GM06990 (cell line): Measurements from ENCODE around the gene TEKT5.

ENCODE experiments used
- DNase-seq: peaks from one replicate; pipeline ENCODE4 v3.0.0-alpha.2; 2011; ENCODE audit not compliant: insufficient read length; ENCODE audit errors: extremely low read depth
- H3K27me3 ChIP-seq: replicated peaks from 2 replicates; pipeline ENCODE4 v1.6.0; 2011; ENCODE audit warnings: low read length; ENCODE audit not compliant: control insufficient read depth, insufficient read depth
- H3K36me3 ChIP-seq: 2 replicates; pipeline ENCODE4 v1.5.1; 2011; ENCODE audit warnings: low read length; ENCODE audit not compliant: control insufficient read depth, insufficient read depth
- H3K4me3 ChIP-seq: replicated peaks from 2 replicates; pipeline ENCODE4 v1.5.1; 2011; ENCODE audit warnings: low read depth, mild to moderate bottlenecking, control low read depth, low read length
- TF ChIP-seq, protein P1 (sequence below): IDR thresholded peaks from 2 replicates; pipeline ENCODE4 v1.5.1; 2011; ENCODE audit warnings: low read length, control low read depth, mild to moderate bottlenecking, inconsistent platforms; ENCODE audit not compliant: insufficient read depth, poor library complexity, severe bottlenecking

The TEKT5 gene

DNA sequence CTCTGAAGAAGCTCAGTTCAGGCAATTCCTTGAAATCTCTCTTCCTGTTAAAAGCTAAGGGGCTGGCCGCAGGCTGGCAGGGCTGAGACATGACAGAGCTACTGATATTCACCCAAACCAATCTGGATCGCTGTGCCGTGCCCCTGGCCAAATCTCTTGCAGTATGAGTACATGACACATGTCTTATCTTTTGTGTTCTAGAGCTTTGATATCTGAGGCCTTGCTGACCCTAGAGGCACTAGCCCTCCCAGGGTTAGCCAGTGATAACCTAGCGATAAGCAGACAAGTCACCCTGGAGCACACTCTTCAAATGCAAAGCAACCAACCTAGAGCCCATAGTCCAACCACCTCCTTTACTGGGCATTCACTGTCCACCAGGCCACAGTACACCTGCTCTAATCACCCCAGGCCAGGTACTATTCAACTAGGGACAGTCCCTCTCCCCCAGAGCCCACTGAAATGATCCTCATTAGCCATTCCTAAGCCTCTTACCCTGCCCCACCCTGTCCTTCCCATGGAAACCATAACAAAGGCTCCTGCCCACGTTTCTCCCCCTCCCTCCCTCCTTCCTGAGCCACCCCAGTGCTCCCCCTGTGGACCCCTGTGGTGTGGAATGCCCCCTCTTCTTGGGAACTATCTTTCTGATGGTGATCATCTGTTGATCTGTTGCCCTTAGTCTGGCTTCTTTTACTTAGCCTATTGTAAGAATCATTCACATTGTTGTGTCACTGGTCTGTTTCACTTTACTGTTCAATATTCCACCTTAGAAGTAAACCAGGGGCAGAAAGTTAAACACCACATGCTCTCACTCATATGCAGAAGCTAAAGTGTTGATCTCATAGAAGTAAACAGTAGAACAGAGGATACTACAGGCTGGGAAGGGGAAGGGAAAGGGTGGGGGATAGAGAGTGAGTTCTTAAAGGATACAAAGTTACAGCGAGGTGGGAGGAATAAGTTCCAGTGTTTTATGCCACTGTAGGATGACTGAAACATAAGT is 52.5 kb downstream of the TEKT5 start:
- TF ChIP-seq, protein P1, sequence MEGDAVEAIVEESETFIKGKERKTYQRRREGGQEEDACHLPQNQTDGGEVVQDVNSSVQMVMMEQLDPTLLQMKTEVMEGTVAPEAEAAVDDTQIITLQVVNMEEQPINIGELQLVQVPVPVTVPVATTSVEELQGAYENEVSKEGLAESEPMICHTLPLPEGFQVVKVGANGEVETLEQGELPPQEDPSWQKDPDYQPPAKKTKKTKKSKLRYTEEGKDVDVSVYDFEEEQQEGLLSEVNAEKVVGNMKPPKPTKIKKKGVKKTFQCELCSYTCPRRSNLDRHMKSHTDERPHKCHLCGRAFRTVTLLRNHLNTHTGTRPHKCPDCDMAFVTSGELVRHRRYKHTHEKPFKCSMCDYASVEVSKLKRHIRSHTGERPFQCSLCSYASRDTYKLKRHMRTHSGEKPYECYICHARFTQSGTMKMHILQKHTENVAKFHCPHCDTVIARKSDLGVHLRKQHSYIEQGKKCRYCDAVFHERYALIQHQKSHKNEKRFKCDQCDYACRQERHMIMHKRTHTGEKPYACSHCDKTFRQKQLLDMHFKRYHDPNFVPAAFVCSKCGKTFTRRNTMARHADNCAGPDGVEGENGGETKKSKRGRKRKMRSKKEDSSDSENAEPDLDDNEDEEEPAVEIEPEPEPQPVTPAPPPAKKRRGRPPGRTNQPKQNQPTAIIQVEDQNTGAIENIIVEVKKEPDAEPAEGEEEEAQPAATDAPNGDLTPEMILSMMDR: no peak
- no peak overlapping the region for H3K4me3 ChIP-seq
- H3K27me3 ChIP-seq: no peaks in the 10 kb centered on the region; the same call in 1 of the 2 replicates
- H3K36me3 ChIP-seq: no peaks in the 10 kb centered on the region
- no peak for DNase-seq

DNA sequence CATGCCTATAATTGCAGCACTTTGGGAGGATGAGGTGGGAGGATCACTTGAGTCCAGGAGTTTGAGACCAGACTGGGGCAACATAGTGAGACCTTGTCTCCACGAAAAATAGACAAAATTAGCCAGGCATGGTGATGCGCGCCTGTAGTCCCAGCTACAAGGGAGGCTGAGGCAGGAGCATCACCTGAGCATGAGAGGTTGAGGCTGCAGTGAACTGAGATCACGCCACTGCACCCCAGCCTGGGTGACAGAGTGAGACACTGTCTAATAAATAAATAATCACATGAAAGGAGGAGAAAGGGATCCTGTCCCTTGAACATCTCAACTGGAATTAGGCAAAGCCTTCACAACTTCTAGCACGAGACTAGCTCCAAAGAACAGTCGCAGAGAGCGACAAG is 53.2 kb downstream of the TEKT5 start:
- no peak for DNase-seq
- no peak overlapping the region for H3K4me3 ChIP-seq

DNA sequence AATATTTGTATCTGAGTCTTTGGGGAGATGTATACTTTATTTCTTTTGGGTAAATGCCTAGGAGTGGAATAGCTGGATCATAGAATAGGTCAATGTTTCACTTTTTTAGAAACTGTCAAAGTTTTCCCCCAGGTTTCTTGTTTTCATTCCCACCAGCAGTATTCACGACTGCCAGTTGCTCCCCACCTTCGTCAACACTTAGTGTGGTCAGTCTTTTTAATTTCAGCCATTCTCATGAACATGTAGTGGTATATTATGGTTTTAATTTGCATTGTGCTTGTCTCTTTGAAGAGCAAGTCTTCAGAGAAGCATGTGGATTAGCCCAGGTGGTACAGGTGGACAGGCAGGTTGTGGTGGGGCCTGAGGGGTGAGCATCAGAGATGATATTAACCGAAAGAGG is 53.8 kb downstream of the TEKT5 start:
- TF ChIP-seq, protein P1: no peak
- H3K27me3 ChIP-seq: no peaks in the 10 kb centered on the region; the same call in 1 of the 2 replicates
- no peak for DNase-seq
- H3K36me3 ChIP-seq: no peaks in the 10 kb centered on the region
- H3K4me3 ChIP-seq: no peak overlapping the region

More for the DNA sequence above, 53.2 kb downstream of the TEKT5 start:
- TF ChIP-seq, protein P1: no peak
- Histone ChIP-seq H3K27me3 (no peaks in the 10 kb centered on the region; the same call in 1 of the 2 replicates), H3K36me3 (no peaks in the 10 kb centered on the region)

DNA sequence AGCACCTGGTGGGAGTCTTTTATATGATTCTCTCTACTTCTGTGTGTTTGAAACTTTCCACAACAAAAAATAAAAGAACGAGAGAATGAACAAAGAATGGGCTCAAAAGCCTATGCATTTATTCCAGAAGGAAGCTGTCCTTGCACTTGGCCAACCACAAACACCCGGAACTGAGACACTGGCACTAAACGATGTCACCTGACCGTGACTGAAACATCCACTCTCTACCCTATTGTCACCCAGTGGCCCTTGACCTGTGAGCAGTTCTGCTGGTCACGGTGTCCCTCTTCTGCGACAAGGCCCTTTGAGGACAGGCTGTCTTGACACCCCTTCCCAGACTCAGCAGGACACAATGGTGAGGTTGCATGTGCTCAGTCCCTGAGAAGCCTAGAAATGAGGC is 56.6 kb downstream of the TEKT5 start:
- DNase-seq: no peak
- Histone ChIP-seq H3K36me3 (no peaks in the 10 kb centered on the region), H3K27me3 (no peaks in the 10 kb centered on the region; the same call in none of the 2 replicates), H3K4me3 (no peak overlapping the region)
- TF ChIP-seq, protein P1: no peak

DNA sequence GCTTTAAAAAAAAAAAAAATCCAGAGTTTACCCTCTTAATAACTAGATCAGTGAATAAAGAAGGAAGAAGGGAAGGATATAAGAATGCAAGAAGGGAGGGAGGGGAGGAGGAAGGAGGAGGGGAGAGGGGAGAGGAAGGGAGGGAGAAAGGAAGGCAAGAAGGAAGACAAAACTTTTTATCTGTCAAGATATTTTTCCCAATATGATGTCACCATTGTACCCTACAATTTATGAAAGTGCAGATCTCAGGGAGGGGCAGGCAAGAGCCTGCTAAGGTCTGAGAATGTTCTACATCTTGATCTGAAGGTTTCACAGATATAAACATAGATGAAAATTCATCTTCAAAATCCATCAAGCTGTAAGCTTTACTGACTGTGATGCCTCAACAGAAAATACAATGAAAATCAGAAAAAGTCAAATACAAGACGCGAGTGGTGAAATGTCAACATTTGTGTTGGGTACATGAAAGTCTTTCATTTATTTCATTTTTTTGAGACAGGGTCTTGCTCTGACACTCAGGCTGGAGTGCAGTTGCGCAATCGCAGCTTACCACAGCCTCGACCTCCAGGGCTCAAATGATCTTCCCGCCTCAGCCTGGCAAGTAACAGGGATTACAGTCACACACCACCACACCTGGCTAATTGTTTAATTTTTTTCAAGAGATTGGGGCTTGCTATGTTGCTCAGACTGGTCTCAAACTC is 57.2 kb downstream of the TEKT5 start:
- H3K4me3 ChIP-seq: no peak overlapping the region
- no peaks in the 10 kb centered on the region; the same call in none of the 2 replicates for H3K27me3 ChIP-seq
- TF ChIP-seq, protein P1: no peak
- no peaks in the 10 kb centered on the region for H3K36me3 ChIP-seq
- no peak for DNase-seq
